Tibial artery (tissue), 4 donors: ENCODE data around the gene SHISA5.
"Not testable (repeated sequence)": the region's sequence is repeated elsewhere in the genome, so short reads cannot be mapped to it uniquely, and the experiment has no call there.

Experiments used
- DNase-seq, 2 donors: peaks; one replicate each; pipeline ENCODE4 v3.0.0-alpha.2; 2019
- H3K27ac ChIP-seq, 2 donors: fragments of 200-600 bp; sonication (generic) in 1 of 2; 1 replicate in 1 of 2; 2 replicates in 1 of 2; pipeline ENCODE4 v1.5.1; 2018 to 2019; ENCODE audit warnings: mild to moderate bottlenecking in 1 of 2
- H3K27me3 ChIP-seq, 2 donors: fragments of 200-600 bp; sonication (generic) in 1 of 2; one replicate each; pipeline versions ENCODE4 v1.5.1 to v1.6.0; 2016 to 2019
- H3K36me3 ChIP-seq, 3 donors: fragments of 200-600 bp; sonication (generic) in 2 of 3; one replicate each; pipeline ENCODE4 v1.5.1; 2016 to 2019; ENCODE audit warnings: mild to moderate bottlenecking in 2 of 3
- H3K4me1 ChIP-seq, 4 donors: fragments of 200-600 bp; sonication (generic) in 2 of 4; 1 replicate in 3 of 4; 2 replicates in 1 of 4; pipeline ENCODE4 v1.5.1; 2016 to 2019
- H3K4me3 ChIP-seq, 2 donors: fragments of 200-600 bp; sonication (generic) in 1 of 2; 1 replicate in 1 of 2; 2 replicates in 1 of 2; pipeline ENCODE4 v1.5.1; 2018 to 2019; ENCODE audit warnings: mild to moderate bottlenecking in 2 of 2
- H3K9me3 ChIP-seq, 3 donors: fragments of 200-600 bp; sonication (generic) in 1 of 3; one replicate each; pipeline ENCODE4 v1.5.1; 2016 to 2019
- CTCF ChIP-seq, 2 experiments: fragments of 200-600 bp in 1 of 2; fragments of 450-650 bp in 1 of 2; IDR thresholded peaks; one replicate each; pipeline ENCODE4 v1.5.1; 2017 to 2019; ENCODE audit warnings: antibody characterized with exemption in 2 of 2, mild to moderate bottlenecking in 1 of 2, moderate library complexity in 1 of 2
- intact Hi-C: fragments of 100-400 bp; cut with DNase I; formaldehyde crosslinking; loops from one replicate; pipeline ENCODE4 v1.15.0; 2023; ENCODE audit warnings: low total_unique reads

The SHISA5 gene

GRCh38 chr3:48465237-48465530 is 38.8 kb downstream of the SHISA5 start:
- H3K36me3 ChIP-seq = peaks cover 25 to 60% (median 52%) of the 10 kb centered on the region in 3 donors
- no peak overlapping the region for H3K4me3 ChIP-seq
- no peak for DNase-seq
- peak overlapping the region; percentile 93 to 95 for H3K27ac ChIP-seq
- H3K4me1 ChIP-seq = peaks cover 0 to 48% (median 46%) of the 10 kb centered on the region in 4 donors
- no peaks in the 10 kb centered on the region for H3K9me3 ChIP-seq
- H3K27me3 ChIP-seq = no peaks in the 10 kb centered on the region
- no peak for TF ChIP-seq CTCF (IDR thresholded peaks at IDR 0.05)
- intact Hi-C loops = loop anchor here (2.0 to 10.0 kb wide), 4 partner anchors 42 to 220 kb away; partner anchors contain the start of genes NCKIPSD and SLC26A6

- H3K4me3 ChIP-seq = no peak overlapping the region
Observed at GRCh38 chr3:48464713-48465221, 39.2 kb downstream of the SHISA5 start.

GRCh38 chr3:48463703-48464102 is 40.3 kb downstream of the SHISA5 start:
- intact Hi-C loops = loop anchor here (2.0 to 10.0 kb wide), 3 partner anchors 85 to 221 kb away; partner anchors contain the start of genes NCKIPSD and SLC26A6
- no peak for DNase-seq
- Histone ChIP-seq H3K4me3 (no peak overlapping the region), H3K27ac (peak overlapping the region; percentile 93 to 95), H3K27me3 (no peaks in the 10 kb centered on the region), H3K36me3 (peaks cover 35 to 60% (median 52%) of the 10 kb centered on the region in 3 donors), H3K4me1 (peaks cover 0 to 34% (median 32%) of the 10 kb centered on the region in 4 donors), H3K9me3 (no peaks in the 10 kb centered on the region)
- TF ChIP-seq CTCF (IDR thresholded peaks at IDR 0.05) = no peak

More at GRCh38 chr3:48464713-48465221, 39.2 kb downstream of the SHISA5 start:
- Histone ChIP-seq H3K4me1 (peaks cover 0 to 44% (median 42%) of the 10 kb centered on the region in 4 donors), H3K36me3 (peaks cover 29 to 60% (median 52%) of the 10 kb centered on the region in 3 donors), H3K9me3 (no peaks in the 10 kb centered on the region), H3K27me3 (no peaks in the 10 kb centered on the region), H3K27ac (peak overlapping the region; percentile 93 to 95)
- peak in 1 of 2 donors; percentile 75 for DNase-seq
- intact Hi-C loops = loop anchor here (2.0 to 10.0 kb wide), 4 partner anchors 43 to 220 kb away; partner anchors contain the start of genes NCKIPSD and SLC26A6
- TF ChIP-seq CTCF (IDR thresholded peaks at IDR 0.05) = no peak

GRCh38 chr3:48461767-48462166 is 42.2 kb downstream of the SHISA5 start:
- H3K4me1 ChIP-seq = peaks cover 0 to 14% (median 12%) of the 10 kb centered on the region in 4 donors
- not testable (repeated sequence) for H3K9me3 ChIP-seq, H3K4me3 ChIP-seq, DNase-seq, H3K27ac ChIP-seq, H3K27me3 ChIP-seq
- intact Hi-C loops = loop anchor here (10.0 kb wide), 2 partner anchors 173 to 223 kb away; partner anchors contain the start of genes NCKIPSD and SLC26A6
- peaks cover 36 to 60% (median 37%) of the 10 kb centered on the region in 3 donors for H3K36me3 ChIP-seq

GRCh38 chr3:48460517-48460902 is 43.5 kb downstream of the SHISA5 start:
- no peak for TF ChIP-seq CTCF (IDR thresholded peaks at IDR 0.05)
- Histone ChIP-seq H3K27me3 (no peaks in the 10 kb centered on the region), H3K4me1 (peaks cover 0 to 8% (median 7%) of the 10 kb centered on the region in 4 donors), H3K4me3 (no peak overlapping the region), H3K36me3 (peaks cover 37 to 72% (median 40%) of the 10 kb centered on the region in 3 donors), H3K27ac (no peak overlapping the region), H3K9me3 (no peaks in the 10 kb centered on the region)
- intact Hi-C loops = loop anchor here (10.0 kb wide), 2 partner anchors 174 to 224 kb away; partner anchors contain the start of genes NCKIPSD and SLC26A6
- DNase-seq = no peak

- peaks cover 42 to 78% (median 45%) of the 10 kb centered on the region in 3 donors for H3K36me3 ChIP-seq
- no peak for TF ChIP-seq CTCF (IDR thresholded peaks at IDR 0.05)
- intact Hi-C loops = loop anchor here (10.0 kb wide), 2 partner anchors 175 to 225 kb away; partner anchors contain the start of genes NCKIPSD and SLC26A6
Observed at GRCh38 chr3:48459773-48460516, 44.0 kb downstream of the SHISA5 start.

More at GRCh38 chr3:48459773-48460516, 44.0 kb downstream of the SHISA5 start:
- Histone ChIP-seq H3K4me3 (no peak overlapping the region), H3K27ac (no peak overlapping the region), H3K27me3 (no peaks in the 10 kb centered on the region), H3K9me3 (no peaks in the 10 kb centered on the region), H3K4me1 (peaks cover 0 to 4% (median 3%) of the 10 kb centered on the region in 4 donors)
- DNase-seq = no peak
